Stimulated activated effector memory CD8-positive, alpha-beta T cell treated with anti-CD3 and anti-CD28 coated beads, Interleukin-12 subunit alpha, Interleukin-12 subunit beta, amount 100 ng/mL, for 72 hours (primary cell): ENCODE measurements around the gene PLA2G10.
"Not testable (repeated sequence)": the region's sequence is repeated elsewhere in the genome, so short reads cannot be mapped to it uniquely, and the experiment has no call there.

ENCODE experiments used
- ATAC-seq: fragments of 150-1000 bp; cut with Tn5 transposase; 2 replicates; pipeline ENCODE4 v1.10.0; 2021
- DNase-seq, 2 donors: peaks; one replicate each; pipeline ENCODE4 v3.0.0; 2021 to 2022; ENCODE audit warnings: low spot score in 2 of 2
- H3K27ac Mint-ChIP-seq: one replicate; pipeline ENCODE4 v1.8.0; 2022; ENCODE audit warnings: mild to moderate bottlenecking, mixed read lengths
- H3K36me3 Mint-ChIP-seq: one replicate; pipeline ENCODE4 v1.8.0; 2022; ENCODE audit warnings: mild to moderate bottlenecking, mixed read lengths
- H3K4me1 Mint-ChIP-seq: one replicate; pipeline ENCODE4 v1.8.0; 2022; ENCODE audit warnings: mixed read lengths
- H3K4me3 Mint-ChIP-seq: one replicate; pipeline ENCODE4 v1.8.0; 2022; ENCODE audit warnings: mild to moderate bottlenecking, mixed read lengths
- H3K9me3 Mint-ChIP-seq: one replicate; pipeline ENCODE4 v1.8.0; 2022; ENCODE audit warnings: mixed read lengths

The PLA2G10 gene, protein sequence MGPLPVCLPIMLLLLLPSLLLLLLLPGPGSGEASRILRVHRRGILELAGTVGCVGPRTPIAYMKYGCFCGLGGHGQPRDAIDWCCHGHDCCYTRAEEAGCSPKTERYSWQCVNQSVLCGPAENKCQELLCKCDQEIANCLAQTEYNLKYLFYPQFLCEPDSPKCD

DNA sequence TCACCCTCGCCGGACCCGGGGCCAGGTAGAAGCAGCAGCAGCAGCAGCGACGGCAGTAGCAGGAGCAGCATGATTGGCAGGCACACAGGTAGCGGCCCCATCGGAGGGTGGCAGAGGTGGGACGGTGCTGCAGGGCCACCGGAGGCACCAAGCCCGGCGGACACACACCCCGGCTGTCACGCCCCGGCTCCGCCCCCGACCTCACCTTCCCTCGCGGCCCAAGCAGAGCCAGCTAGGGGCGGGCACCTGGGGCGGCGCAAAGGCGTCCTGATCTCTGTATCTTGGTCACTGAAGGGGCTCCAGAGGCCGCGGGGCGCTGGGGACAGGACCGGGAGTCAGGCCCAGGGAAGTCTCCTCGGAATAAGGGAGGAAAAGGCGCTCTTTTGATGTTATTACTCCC lies at the start of gene PLA2G10:
Gene PLA2G10 (minus strand): TSS at position 180 of the 400 bp plus-strand sequence. CDS start 79 bp downstream, at position 101.
- not testable (repeated sequence) for H3K36me3 Mint-ChIP-seq, H3K4me1 Mint-ChIP-seq

DNA sequence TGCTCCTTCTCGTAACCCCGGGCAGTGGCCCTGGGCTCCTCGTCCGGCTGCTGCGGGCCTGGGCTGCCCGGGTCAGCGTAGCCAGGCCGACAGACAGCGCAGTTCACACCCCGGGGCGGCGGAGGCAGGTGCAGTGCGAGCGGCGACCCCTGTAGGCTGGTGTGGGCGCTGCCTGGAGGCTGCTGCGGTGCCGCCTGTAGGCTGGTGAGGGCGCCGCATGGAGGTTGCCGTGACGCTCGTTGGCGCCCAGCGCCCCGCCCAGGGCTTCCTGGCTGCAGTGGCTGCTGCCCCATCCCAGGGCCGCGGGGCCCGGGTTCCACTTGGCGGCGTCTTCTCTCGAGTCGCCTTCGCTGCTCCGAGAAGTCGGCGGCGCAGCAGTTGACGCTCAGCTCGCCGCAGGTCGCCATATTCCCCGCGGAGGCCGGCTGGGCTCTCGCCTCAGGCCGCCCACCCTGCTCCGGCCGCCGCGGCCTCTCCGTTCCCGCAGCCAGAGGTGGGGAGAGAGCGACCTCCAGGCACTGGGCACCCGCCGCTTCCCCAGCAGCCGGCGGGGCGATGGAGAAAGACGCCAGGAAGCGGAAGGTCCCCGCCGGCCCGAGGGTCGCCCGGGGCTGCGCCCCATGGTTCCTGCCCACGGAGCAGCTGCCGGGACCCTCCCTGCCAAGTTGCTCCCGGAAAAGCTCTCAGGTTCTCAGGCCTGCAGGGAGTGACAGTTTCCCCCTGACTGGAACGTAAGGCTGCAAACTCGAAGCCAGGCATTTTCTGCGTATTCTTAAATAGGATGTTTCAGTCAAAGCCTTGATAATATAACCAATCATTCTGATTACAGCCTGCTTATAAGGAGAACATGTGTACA lies 48.4 kb upstream of the PLA2G10 start, which contains the start of gene NPIPA2:
Gene NPIPA2 (plus strand): TSS at position 261 of the 856 bp plus-strand sequence. CDS start 5,533 bp downstream, outside the sequence.
- peak; percentile 100 for ATAC-seq
- H3K4me3 Mint-ChIP-seq, H3K9me3 Mint-ChIP-seq, H3K27ac Mint-ChIP-seq, DNase-seq, H3K4me1 Mint-ChIP-seq, H3K36me3 Mint-ChIP-seq: not testable (repeated sequence)

More for the DNA sequence above, at the start of gene PLA2G10:
- not testable (repeated sequence) for H3K27ac Mint-ChIP-seq, H3K4me3 Mint-ChIP-seq, ATAC-seq, DNase-seq, H3K9me3 Mint-ChIP-seq

DNA sequence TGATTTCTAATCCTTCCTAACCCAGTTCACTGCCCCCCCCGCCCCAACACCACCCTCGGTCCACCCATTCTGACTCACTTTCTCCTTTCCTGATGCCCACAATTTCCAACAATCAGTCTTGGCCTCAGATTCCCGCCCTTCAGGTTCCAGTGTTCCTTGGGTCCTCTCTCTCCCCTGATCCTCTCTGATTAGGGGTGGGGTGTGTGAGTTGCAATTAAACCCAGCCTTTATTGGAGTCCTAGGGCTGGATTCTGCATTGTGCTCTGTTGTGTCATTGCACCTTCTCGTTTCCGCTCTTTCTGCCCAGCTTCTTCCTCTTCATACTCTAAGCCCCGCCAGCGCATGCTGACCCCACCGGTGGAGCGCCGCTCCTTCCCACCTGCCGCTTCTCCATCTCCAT lies 47.7 kb upstream of the PLA2G10 start:
- not testable (repeated sequence) for DNase-seq, ATAC-seq, H3K36me3 Mint-ChIP-seq, H3K9me3 Mint-ChIP-seq, H3K27ac Mint-ChIP-seq, H3K4me1 Mint-ChIP-seq, H3K4me3 Mint-ChIP-seq

DNA sequence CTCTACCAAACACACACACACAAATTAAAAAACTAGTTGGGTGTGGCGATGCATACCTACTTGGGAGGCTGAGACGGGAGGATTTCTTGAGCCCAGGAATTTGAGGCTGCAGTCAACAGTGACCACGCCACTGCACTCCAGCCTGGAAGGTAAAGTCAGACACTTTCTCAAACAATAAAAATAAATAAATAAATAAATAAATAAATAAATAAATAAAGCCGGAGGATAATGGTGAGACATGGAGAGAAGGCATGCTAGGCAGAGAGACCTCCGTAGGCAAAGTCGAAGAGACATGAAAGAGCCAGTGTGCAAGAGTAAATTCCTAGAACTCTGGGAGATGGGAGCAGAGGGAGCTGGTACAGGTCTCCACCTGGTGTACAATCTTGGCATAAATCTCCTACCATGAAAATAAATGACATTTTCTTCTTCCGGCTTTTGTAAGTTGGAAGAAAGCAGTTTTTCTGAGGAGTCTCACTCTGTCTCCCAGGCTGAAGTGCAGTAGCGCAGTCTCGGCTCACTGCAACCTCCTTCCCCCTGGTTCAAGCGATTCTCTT lies 46.8 kb upstream of the PLA2G10 start:
- H3K36me3 Mint-ChIP-seq, H3K27ac Mint-ChIP-seq, DNase-seq, H3K4me3 Mint-ChIP-seq, H3K9me3 Mint-ChIP-seq, H3K4me1 Mint-ChIP-seq, ATAC-seq: not testable (repeated sequence)

DNA sequence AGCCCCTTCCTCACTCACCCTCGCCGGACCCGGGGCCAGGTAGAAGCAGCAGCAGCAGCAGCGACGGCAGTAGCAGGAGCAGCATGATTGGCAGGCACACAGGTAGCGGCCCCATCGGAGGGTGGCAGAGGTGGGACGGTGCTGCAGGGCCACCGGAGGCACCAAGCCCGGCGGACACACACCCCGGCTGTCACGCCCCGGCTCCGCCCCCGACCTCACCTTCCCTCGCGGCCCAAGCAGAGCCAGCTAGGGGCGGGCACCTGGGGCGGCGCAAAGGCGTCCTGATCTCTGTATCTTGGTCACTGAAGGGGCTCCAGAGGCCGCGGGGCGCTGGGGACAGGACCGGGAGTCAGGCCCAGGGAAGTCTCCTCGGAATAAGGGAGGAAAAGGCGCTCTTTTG lies 39.1 kb upstream of the PLA2G10 start:
- not testable (repeated sequence) for ATAC-seq, DNase-seq, H3K27ac Mint-ChIP-seq, H3K4me3 Mint-ChIP-seq, H3K9me3 Mint-ChIP-seq, H3K36me3 Mint-ChIP-seq, H3K4me1 Mint-ChIP-seq

DNA sequence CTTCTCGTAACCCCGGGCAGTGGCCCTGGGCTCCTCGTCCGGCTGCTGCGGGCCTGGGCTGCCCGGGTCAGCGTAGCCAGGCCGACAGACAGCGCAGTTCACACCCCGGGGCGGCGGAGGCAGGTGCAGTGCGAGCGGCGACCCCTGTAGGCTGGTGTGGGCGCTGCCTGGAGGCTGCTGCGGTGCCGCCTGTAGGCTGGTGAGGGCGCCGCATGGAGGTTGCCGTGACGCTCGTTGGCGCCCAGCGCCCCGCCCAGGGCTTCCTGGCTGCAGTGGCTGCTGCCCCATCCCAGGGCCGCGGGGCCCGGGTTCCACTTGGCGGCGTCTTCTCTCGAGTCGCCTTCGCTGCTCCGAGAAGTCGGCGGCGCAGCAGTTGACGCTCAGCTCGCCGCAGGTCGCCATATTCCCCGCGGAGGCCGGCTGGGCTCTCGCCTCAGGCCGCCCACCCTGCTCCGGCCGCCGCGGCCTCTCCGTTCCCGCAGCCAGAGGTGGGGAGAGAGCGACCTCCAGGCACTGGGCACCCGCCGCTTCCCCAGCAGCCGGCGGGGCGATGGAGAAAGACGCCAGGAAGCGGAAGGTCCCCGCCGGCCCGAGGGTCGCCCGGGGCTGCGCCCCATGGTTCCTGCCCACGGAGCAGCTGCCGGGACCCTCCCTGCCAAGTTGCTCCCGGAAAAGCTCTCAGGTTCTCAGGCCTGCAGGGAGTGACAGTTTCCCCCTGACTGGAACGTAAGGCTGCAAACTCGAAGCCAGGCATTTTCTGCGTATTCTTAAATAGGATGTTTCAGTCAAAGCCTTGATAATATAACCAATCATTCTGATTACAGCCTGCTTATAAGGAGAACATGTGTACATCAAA lies 9.3 kb upstream of the PLA2G10 start, which contains the start of gene NPIPA3:
Gene NPIPA3 (plus strand): TSS at position 256 of the 856 bp plus-strand sequence. CDS start 5,533 bp downstream, outside the sequence.
- not testable (repeated sequence) for H3K4me3 Mint-ChIP-seq, H3K27ac Mint-ChIP-seq, H3K36me3 Mint-ChIP-seq, H3K4me1 Mint-ChIP-seq, H3K9me3 Mint-ChIP-seq, DNase-seq
- ATAC-seq: peak; percentile 99

DNA sequence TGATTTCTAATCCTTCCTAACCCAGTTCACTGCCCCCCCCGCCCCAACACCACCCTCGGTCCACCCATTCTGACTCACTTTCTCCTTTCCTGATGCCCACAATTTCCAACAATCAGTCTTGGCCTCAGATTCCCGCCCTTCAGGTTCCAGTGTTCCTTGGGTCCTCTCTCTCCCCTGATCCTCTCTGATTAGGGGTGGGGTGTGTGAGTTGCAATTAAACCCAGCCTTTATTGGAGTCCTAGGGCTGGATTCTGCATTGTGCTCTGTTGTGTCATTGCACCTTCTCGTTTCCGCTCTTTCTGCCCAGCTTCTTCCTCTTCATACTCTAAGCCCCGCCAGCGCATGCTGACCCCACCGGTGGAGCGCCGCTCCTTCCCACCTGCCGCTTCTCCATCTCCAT lies 8.6 kb upstream of the PLA2G10 start:
- not testable (repeated sequence) for H3K27ac Mint-ChIP-seq, H3K9me3 Mint-ChIP-seq, H3K4me3 Mint-ChIP-seq, H3K36me3 Mint-ChIP-seq, H3K4me1 Mint-ChIP-seq, DNase-seq
- ATAC-seq: peak; percentile 9

DNA sequence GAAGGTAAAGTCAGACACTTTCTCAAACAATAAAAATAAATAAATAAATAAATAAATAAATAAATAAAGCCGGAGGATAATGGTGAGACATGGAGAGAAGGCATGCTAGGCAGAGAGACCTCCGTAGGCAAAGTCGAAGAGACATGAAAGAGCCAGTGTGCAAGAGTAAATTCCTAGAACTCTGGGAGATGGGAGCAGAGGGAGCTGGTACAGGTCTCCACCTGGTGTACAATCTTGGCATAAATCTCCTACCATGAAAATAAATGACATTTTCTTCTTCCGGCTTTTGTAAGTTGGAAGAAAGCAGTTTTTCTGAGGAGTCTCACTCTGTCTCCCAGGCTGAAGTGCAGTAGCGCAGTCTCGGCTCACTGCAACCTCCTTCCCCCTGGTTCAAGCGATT lies 7.8 kb upstream of the PLA2G10 start:
- not testable (repeated sequence) for H3K9me3 Mint-ChIP-seq, H3K4me1 Mint-ChIP-seq, H3K4me3 Mint-ChIP-seq, DNase-seq, H3K27ac Mint-ChIP-seq, H3K36me3 Mint-ChIP-seq, ATAC-seq

DNA sequence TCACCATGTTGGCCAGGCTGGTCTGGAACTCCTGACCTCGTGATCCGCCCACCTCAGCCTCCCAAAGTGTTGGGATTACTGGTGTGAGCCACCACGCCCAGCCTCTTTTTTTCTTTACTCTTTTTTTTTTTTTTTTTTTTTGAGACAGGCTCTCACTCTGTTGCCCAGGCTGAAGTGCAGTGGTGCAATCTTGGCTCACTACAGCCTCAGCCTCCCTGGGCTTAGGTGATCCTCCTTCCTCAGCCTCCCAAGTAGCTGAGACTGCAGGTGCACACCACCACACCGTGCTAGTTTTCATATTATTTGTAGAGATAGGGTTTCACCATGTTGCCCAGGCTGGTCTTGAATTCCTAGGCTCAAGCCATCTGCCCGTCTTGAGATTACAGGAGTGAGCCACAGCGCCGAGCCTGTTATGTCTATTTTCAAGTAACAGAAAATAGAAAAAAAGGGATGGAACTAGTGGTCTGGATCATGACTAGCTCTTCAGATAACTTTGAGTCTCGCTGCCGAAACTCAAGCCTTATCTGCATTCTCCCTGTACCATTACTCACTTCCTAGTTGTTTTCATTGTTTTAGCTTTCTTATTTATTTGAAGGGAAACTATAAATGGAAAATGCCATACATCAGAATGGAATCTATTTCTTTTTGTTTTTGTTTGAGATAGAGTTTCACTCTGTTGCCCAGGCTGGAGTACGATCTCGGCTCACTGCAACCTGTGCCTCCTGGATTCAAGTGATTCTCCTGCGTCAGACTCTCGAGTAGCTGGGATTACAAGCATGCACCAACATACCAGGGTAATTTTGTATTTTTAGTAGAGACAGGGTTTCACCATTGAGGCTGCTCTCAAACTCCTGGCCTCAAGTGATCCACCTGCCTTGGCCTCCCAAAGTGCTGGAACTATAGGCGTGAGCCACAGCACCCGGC lies 8.0 kb downstream of the PLA2G10 start:
- not testable (repeated sequence) for H3K9me3 Mint-ChIP-seq, H3K4me3 Mint-ChIP-seq, H3K27ac Mint-ChIP-seq, ATAC-seq, DNase-seq, H3K4me1 Mint-ChIP-seq, H3K36me3 Mint-ChIP-seq

DNA sequence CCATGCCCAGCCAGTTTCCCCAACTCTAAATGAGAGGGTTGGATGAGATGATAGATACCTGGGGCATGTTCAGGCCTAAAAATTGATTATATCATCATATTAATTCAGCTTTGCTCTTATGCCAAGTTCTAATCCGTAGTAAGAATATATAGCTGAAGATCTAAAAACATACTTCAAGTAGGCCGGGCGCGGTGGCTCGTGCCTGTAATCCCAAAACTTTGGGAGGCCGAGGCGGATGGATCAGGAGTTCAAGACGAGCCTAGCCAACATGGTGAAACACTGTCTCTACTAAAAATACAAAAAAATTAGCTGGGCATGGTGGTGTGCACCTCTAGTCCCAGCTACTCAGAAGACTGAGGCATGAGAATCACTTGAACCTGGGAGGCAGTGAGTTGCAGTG lies 12.0 kb downstream of the PLA2G10 start:
- no peak for ATAC-seq
- DNase-seq: no peak
- Mint-ChIP-seq H3K27ac (no peak overlapping the region), H3K4me3 (no peak overlapping the region), H3K9me3 (no peaks in the 10 kb centered on the region), H3K36me3 (no peaks in the 10 kb centered on the region), H3K4me1 (no peaks in the 10 kb centered on the region)

DNA sequence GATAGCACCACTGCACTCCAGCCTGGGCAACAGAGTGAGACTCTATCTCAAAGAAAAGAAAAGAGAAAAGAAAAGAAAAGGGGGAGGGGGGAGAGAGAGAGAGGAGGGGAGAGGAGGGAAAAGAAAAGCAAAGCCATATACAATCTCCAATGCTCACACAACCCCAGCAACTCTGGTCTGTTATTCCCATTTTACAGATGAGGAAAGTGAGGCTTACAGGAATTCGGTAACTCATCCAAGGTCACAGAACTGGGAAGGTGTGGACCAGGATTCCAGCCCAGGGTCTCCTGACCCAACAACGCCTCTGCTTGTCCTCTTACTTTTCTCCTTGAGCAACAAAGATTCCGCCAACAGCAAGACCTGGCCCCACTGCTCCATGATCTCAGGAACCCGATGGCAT lies 13.0 kb downstream of the PLA2G10 start:
- Mint-ChIP-seq H3K4me1 (no peaks in the 10 kb centered on the region), H3K9me3 (no peaks in the 10 kb centered on the region), H3K4me3 (no peak overlapping the region), H3K27ac (no peak overlapping the region), H3K36me3 (no peaks in the 10 kb centered on the region)
- DNase-seq: no peak
- no peak for ATAC-seq

DNA sequence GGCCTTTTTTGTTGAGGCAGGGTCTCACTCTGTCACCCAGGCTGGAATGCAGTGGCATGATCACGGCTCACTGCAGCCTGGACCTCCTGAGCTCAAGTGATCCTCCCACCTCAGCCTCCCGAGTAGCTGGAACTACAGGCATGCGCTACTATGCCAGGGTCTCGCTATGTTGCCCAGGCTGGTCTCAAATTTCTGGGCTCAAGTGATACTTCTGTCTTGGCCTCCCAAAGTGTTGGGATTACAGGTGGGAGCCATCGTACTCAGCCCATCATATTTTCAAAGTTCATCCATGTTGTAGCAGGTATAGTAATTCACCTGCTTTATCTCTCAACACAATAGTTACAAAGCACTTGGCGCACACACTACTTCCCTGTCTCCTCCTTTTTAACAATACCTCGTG lies 13.7 kb downstream of the PLA2G10 start:
- not testable (repeated sequence) for ATAC-seq, H3K27ac Mint-ChIP-seq, DNase-seq, H3K36me3 Mint-ChIP-seq, H3K9me3 Mint-ChIP-seq, H3K4me1 Mint-ChIP-seq, H3K4me3 Mint-ChIP-seq

DNA sequence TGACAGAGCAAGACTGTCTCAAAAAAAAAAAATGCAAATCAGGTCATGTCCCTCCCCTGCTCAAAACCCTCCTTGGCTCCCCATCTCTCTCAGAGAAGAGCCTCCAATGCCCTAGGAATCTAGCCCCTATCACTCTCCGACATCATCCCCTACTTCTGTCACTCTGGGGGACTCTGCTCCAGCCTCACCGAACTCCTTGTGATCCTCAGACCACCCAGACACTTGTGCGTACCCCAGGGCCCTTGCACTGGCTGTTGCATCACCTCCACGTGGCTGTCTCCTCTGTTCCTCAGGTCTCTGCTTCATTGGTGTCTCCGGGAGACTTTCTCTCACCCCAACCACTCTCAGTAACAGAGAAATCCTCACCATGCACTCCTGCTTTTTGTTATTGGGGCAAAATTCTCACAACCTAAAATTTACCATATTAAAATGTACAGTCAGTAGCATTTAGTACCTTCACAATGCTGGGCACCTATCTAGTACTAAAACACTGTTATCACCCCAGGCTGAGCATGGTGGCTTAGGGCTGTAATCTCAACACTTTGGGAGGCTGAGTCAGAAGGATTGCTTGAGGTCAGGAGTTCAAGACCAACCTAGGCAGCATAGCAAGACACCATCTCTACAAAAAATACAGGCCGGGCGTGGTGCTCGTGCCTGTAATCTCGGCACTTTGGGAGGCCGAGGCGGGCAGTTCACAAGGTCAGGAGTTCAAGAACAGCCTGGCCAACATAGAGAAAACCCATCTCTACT lies 15.2 kb downstream of the PLA2G10 start:
- H3K9me3 Mint-ChIP-seq: no peaks in the 10 kb centered on the region
- no peaks in the 10 kb centered on the region for H3K4me1 Mint-ChIP-seq
- no peak overlapping the region for H3K4me3 Mint-ChIP-seq
- no peak overlapping the region for H3K27ac Mint-ChIP-seq
- DNase-seq: no peak
- no peak for ATAC-seq
- H3K36me3 Mint-ChIP-seq: no peaks in the 10 kb centered on the region

DNA sequence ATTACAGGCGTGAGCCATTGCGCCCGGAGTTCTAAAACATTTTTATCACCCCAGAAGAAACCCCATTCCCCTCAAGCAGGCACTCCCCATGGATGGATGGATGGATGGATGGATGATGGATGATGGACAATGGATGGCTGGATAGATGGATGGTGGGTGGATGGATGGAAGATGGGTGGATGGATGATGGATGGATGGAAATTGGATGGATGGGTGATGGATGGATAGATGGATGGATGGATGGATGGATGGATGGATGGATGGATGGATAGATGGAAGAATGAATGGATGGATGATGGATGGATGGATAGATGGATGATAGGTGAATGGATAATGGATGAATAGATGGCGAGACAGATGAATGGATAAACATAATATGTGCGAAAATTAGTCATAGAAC lies 16.5 kb downstream of the PLA2G10 start:
- Mint-ChIP-seq H3K4me1 (peaks cover 2% of the 10 kb centered on the region), H3K36me3 (peaks cover 5% of the 10 kb centered on the region)
- DNase-seq: no peak

More for the DNA sequence above, 16.5 kb downstream of the PLA2G10 start:
- ATAC-seq: no peak
- Mint-ChIP-seq H3K27ac (no peak overlapping the region), H3K4me3 (no peak overlapping the region), H3K9me3 (no peaks in the 10 kb centered on the region)
